Astrocyte of the hippocampus (primary cell): Measurements from ENCODE around the gene HNRNPR.
"Not testable (repeated sequence)": the region's sequence is repeated elsewhere in the genome, so short reads cannot be mapped to it uniquely, and the experiment has no call there.

Experiments
- DNase-seq: peaks from one replicate; pipeline ENCODE4 v3.0.0; 2011; ENCODE audit warnings: low read depth, low spot score

Gene HNRNPR

DNA sequence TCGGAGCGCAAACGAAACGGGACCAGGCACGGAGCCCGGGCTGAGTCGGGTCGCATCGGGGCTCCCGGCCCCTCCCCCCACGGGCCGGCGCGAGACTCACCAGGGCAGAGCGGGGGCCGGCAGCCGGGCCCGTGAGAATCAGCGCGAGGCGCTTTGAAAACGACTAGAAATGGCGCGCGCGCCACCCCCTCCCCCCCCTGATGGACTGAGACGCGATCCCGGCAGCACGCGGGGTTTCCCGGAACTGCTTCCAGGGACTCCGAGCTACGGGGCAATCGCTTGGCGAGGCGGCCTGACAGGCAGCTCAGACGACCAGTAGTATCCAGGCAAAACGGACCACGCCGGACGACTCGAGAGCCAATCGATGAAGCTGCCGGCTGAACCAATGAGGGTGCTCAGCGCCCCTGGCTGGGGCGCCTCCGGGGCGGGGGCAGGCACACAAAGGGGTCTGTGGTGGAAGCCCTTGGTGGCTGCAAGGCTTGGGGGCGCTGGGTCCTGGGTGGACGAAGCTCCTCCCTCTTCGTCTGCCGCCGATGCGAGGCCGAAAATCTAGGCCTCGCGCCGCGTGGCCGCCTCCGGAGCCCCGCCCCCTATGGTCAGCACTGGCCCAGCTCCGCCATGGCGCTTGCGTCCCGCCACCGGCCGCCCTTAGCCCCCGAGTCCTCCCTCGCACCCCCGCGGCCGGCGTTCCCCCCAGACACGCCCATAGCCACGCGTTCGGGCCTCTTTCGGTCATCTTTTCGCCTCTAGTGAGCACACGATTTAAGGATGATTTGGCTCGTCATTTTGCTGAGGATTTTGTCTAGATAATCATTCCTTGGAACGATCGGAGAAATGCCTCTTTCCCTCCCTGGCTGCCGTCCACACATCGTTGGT lies at the start of gene HNRNPR:
HNRNPR (minus strand) TSS at position 174 of the 876 bp plus-strand sequence. CDS start 3,276 bp downstream, outside the sequence.
- peak; percentile 100 for DNase-seq

DNA sequence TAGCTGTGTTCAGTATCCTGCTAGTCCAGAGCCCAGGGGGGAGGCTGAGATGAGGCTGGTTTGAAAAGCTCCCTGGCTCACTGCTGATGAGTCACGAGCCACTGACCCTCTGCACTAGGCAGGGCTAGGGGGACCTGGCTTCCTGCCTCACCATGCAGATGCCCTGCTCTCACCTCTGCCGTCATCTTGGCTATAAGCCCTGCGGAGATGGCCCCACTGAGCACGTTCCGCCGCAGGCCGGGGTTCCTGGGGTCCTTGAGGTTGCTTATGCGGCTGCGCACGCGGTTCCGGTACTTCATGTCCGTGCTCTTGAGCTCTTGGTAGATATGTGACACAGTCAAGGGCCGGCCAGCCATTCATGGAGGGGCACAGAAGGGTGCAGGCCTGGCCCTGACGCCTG lies 49.6 kb upstream of the HNRNPR start:
- peak; percentile 65 for DNase-seq

DNA sequence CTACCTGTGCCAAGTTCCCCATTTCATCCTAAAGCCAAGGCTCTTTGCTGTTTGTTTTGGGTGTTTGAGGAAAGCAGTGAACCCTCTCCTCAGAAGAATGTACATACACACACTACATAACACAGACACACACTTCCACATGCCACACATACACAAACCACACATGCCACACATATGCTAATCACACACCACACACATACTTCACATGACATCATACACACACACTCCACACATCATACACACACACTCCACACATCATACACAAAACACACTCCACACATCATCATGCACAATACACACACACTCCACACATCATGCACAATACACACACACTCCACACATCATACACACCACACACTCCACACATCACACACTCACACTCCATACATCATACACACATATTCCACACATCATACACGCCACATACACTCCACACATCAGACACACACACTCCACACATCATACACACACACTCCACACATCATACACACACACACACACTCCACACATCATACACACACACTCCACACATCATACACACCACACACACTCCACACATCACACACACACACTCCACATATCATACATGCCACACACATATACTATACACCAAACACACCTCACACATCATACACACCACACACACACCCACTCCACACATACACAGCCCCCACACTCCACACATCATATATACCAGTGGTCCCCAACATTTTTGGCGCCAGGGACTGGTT lies 48.2 kb upstream of the HNRNPR start:
- no peak for DNase-seq

DNA sequence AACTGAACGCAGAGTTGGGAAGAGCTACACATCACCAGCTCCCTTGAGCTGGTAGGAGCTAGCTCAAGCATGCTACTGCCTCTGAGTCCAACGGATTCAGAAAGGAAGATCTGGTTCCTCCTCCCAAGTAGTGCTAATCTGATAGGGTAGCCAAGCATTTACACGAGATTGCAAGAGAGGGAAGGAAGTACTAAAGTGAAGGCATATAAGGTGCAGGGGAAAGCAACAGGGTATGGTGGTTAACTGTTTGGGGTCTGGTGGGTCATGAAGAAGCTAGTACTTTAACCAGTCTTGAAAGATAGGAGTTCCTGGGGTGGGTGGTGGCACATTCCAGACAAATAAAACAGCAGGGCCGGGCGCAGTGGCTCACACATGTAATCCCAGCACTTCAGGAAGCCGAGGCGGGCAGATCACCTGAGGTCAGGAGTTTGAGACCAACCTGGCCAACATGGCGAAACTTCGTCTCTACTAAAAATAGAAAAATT lies 45.8 kb upstream of the HNRNPR start:
- no peak for DNase-seq

DNA sequence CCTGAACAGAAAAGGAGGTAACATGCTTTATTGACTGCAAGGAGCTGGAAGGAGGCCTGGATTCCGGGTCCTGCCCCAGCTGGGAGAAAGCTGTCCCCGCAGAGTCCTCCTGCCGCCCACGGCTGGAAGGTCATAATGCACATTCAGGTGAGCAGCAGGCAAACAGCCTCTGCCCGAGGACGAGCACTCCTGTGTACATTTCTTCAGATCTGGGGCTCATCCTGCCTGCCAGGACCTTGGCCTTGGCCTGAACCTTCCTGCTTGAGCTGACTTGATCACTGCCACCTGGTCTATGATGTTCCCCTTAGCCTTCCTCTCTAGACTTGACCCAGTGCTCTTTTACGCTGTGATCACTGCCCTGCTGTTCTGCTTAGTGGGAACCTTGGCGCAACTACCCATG lies 43.4 kb upstream of the HNRNPR start:
- DNase-seq = no peak

DNA sequence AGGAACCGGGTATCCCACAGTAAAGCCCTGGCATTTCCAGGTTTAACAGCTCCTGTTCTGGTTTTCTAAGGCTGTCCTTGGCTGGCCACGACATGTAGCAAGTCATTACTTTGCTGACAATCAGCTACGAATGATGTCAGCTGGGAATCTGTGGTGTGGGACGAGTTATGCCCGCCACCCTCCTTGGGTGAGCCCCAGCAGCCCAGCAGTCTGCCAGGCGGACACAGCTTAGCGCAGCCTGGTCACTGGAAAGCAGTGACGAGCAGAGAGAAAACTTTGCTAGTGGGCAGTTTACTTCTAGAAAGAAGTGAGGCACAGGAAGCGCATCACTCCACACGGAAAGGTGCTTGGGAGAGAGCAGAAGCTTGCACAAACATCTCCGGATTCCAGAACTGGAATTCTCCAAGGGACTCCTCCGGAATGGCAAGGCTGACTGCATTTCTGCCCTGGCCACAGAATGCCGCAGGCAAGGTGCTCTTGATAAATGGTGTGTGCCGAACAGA lies 41.1 kb upstream of the HNRNPR start:
- peak; percentile 54 for DNase-seq

DNA sequence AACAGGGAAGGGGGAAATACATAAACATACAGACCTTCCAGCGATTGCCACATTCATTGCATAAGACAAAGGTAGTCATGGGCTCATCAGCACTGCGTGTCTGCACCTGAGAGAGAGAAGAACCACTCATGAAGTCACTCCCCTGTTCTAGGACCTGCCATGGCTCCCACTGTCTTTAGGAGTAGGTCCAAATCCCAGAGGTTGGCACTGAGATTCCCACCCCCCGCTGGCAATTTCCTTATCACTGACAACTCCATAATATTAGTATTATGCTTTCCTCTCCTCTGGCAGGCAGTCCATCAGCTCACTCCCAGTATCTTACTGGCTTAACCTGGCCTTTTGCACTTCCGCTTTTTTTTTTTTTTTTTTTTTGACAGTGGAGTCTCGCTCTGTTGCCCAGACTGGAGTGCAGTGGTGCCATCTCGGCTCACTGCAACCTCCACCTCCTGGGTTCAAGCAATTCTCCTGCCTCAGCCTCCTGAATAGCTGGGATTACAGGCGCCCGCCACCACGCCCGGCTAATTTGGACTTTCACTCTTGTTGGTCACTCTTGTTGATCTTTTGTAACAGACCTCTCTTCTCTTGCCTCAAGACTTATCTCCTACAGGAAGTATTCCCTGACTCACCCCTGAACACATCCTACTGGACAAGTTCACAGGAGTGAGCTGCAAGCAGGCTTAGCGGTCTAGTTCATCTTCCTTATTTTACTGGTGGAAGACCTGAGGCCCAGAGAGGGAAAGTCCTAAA lies 40.4 kb upstream of the HNRNPR start:
- DNase-seq = no peak

DNA sequence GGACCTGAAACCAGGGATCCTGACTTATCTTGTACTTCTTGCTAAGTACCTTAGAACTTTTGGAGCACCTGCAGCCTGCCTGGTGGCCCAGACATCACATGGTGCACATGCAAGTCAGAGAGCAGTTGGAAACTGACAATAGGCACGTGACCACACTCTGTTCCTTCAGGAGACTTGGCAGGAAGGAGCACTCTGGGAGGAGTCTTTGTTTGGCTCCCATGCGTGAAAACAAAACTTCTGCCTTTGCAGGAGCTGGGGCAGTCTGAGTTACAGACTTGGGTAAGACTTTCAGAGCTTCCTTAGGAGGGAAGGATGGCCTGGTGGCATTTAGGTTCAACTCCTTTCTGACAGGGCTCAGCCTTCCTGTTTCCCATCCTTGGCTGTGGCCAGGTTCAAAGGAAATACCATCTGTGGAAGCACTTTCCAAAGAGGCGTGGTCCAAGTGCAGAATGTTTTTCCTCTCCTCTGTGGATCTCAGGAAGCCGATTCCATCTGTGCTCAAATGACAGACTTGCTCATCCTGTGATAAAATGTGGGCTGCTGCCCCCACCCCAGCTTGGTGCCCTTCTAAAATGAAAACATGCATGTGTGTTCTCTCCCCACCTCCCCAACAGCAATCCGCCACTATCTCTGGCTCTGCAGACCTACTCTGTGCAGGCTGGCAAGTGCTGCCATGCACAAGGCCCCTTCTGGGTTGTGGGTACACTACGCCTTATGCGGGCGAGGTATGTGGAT lies 39.7 kb upstream of the HNRNPR start:
- DNase-seq = no peak

DNA sequence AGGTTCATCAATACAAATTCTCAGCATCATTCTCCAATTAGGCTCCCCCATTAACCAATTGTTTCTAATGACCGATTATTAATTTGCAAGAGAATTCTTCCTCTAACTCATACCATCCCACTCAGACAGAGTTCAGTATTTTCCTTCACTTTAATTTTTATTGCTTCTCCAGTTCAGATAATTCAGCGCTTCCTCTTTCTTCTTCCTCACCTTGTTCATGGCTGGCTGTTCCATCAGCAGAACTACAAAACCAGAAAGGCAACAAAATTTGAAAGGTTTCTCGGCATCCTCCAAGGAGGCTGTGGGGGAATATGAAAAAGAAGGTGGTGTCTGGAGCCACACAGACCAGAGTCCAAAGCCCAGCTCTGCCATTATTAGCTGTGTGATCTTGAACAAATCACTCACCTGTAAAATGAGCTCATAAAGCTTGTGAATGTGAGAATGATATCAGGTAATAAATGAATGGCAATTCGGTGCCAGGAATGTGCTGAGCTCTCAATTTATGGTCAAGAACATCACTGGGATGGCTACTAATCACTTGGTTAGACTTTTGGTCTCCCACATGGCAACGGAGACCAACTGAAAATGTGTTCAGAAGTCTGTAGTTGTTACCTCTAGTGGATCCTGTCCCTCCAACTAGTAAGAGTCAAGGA lies 37.3 kb upstream of the HNRNPR start:
- no peak for DNase-seq

DNA sequence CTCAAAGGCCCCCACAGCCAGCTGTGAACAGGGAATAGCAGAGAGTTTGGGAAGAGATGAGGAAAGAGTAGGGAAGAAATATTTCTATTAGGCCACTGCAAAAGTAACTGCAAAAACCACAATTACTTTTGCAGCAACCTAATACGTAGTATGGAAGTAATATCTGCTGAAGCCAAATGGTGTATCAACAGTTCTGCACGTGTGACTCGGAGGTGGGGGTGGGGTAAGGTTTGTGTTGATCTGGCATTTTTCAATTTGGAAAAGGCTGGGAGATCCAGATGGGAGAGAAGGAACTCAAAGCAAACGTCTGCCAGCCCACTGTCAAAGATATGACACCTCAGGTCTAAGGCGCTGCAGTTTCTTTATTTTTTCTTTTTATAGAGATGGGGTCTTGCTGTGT lies 36.6 kb upstream of the HNRNPR start:
- DNase-seq = no peak

DNA sequence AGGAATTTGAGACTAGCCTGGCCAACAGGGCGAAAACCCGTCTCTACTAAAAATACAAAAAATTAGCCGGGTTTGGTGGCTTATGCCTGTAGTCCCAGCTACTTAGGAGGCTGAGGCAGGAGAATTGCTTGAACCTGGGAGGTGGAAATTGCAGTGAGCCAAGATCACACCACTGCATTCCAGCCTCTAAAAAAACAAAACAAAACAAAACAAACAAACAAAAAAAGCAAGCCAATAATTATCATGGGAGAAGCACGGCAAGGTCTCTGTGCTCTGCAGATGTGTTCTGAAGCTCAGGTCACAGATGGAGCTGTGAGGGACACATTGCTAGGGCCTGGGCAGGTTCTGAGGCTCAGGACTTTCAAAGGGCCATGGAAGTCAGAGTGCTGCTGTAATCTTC lies 36.2 kb upstream of the HNRNPR start:
- not testable (repeated sequence) for DNase-seq

DNA sequence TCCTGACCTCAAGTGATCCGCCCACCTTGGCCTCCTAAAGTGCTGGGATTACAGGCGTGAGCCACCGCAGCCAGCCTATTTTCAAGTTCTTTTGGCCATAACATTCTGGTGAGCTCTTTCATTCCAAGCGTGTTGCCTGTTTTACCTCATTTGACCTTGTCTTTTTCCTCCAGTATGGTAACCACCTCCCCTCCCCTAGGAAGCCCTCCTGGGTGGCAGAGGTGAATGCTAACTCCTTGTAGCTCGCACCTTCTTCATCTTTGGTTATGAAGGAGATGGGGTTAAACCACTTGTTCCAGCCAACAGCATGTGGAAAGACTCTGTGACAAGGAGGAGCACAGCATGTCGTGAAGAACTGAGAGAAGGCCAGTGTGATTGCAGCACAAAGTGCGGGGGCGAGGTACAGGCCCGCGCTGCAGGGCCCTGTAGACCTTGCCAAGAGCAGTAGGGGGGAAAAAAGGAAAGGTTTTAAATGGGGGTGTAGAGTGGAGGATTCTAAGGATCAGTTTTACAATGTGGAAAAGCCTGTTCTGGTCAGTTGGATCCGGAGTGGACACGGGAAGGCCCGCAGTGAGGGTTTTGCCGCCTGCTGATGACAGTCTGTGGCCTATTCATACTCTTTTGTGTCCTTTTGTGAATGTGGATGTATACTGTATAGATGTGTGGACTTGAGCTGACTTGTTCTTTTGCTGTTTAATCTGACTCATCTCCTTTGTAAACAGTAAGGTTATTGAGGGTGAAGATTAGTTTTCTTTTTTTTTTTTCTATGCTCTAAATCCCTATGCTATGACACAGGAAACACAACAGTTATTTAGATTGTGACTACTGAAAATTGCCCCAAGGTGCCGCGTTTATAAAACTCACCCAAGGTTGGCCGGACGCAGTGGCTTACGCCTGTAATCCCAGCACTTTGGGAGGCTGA lies 33.1 kb upstream of the HNRNPR start:
- peak; percentile 82 for DNase-seq

DNA sequence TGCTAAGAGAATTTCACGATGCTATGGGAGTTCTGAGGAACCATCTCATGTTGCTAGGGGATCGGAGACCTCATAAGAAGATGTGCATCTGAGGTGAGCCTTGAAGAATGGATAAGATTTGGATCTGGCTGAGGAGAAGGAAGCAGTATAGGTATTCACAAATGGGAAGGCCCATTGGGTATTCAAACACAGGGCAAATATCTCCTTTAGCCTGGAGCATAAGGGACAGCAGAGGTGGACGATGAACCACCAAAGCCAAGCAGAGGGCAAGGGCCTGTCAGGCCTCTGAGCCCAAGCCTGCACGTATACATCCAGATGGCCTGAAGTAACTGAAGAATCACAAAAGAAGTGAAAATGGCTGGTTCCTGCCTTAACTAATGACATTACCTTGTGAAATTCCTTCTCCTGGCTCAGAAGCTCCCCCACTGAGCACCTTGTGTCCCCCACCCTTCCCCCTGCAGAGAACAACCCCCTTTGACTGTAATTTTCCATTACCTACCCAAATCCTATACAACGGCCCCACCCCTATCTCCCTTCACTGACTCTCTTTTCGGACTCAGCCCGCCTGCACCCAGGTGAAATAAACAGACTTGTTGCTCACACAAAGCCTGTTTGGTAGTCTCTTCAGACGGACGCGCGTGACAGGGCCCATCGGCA lies 30.1 kb upstream of the HNRNPR start:
- not testable (repeated sequence) for DNase-seq

DNA sequence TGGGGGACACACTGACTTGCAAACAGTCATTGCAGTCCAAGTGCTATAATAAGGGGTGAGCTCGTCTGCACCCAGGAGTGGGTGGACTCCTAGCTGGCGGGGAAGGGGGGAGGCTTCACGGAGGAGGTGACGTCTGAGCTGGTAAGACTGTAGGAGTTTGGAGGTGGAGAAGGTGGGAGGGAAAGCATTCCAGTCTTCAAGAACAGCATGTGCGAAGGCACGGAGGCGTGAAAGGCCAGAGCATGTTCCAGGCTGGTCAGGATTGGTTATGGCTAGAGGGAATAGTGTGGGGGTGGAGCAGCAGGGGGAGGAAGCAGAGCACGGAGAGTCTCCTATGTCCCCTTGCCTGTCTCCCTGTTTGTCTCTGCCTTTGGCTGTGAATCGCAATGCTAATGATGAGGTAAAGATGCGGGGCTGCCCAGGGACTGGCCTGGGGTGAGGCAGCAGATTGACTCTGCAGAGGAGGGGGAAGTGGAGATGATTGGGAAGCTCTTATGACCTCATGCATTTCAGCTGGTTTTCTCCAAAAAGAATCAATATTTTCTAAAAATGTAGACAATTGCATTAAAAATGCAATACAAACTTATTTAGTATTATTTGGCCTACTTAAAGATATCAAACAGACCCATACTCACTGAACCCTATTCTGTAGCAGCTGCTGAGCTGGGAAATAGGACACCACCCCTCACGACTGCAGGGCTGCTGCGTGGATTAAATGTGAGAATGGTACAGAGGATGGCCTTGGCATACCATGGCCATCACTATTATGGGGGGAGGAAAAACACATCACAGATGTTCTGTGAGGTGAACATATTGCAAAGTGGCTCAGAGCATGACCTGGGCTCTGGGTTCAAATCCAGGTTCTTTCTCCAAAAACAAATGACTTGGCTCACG lies 28.1 kb upstream of the HNRNPR start:
- DNase-seq = no peak

DNA sequence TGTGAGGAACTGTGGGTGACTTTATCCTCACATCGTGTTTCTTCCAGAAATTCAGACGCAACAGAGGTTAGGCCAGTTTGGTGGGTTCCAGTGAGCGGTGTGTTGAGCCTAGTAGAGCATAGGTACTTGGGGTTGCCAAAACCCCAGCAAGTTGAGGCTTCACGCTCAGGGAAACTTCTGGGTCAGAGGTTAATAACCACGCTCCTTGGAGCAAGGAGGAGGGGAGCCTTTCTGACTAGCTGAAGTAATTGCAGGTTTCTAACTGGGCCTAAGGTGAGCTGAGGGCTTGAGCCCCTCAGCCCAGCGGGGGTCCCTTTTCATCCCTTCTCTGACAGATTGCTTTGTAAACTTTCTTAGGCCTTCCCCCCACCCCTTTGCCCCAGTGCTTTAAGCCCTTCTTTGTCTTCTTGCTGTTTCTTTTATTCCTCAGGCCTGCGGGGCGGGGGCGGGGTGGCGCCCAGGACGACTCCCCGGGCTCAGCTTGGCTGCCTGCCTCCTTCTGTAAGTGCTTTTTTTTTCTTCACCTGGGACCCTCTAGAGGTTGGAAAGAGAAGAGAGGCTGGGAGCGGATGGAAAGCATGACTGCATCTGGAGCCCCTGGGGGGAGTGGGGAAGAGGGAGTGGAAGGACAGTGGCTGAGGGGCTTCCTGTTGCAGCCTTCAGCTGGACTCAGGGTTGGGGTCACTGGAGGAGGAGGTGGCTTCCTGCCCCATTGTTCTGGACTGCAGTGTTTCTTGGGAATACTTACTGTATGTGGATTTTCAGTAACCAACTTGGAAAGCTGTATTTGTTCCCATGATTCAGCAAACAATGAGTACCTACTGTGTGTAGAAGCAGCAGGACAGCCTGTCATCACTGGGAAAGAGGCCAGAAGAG lies 26.9 kb upstream of the HNRNPR start:
- peak; percentile 81 for DNase-seq

DNA sequence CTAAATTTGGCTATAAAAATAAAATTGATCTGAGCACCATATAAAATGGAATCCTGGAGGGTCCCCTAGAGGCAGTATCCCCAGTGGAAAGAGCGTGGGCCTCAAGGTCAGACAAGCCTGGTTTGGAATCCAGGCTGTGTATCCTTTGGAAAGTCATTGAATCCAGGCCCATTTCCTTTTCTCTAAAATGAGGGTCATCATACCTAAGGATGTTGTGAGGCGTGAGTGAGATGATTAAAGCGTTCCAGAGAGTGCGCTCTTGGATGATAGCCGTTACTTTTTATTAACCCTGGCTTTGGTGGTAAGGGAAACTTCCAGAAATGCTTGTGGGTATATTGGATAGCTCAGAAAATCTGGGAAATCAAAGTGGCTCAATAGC lies 26.2 kb upstream of the HNRNPR start:
- peak; percentile 52 for DNase-seq
